HEK293 (cell line): Measurements from ENCODE around the gene HBZ.

ENCODE experiments used
- CTCF ChIA-PET: fragments of 350-600 bp; formaldehyde crosslinking; extraction: SDS; loops from one replicate; lab custom pipeline; 2021; ENCODE audit warnings: antibody characterized with exemption; lab: Yijun Ruan, JAX
- POLR2A ChIA-PET: fragments of 300-600 bp; formaldehyde crosslinking; extraction: SDS; loops from one replicate; lab custom pipeline; 2020; ENCODE audit warnings: antibody characterized with exemption, inconsistent platforms; lab: Yijun Ruan, JAX
- H3K27ac ChIP-seq: fragments of 200-500 bp; sonication (Bioruptor generic); 2 replicates; pipeline ENCODE4 v1.5.1; 2014; ENCODE audit warnings: low read depth, low read length, control low read depth, inconsistent platforms; ENCODE audit errors: extremely low read depth
- H3K36me3 ChIP-seq, 2 experiments: fragments of 200-500 bp in 1 of 2; sonication (Bioruptor generic) in 1 of 2; 1 replicate in 1 of 2; 2 replicates in 1 of 2; pipeline ENCODE4 v1.5.1; 2014 to 2017; ENCODE audit warnings: inconsistent platforms in 2 of 2, low read length in 2 of 2; ENCODE audit not compliant: control insufficient read depth in 2 of 2, insufficient read depth in 1 of 2
- H3K4me1 ChIP-seq: fragments of 200-500 bp; sonication (Bioruptor generic); 2 replicates; pipeline ENCODE4 v1.5.1; 2014; ENCODE audit warnings: mild to moderate bottlenecking, low read length, inconsistent platforms; ENCODE audit not compliant: control insufficient read depth, insufficient read depth
- H3K4me3 ChIP-seq: 2 replicates; pipeline ENCODE4 v1.5.1; 2011; ENCODE audit warnings: low read depth, mild to moderate bottlenecking, control low read depth, low read length, moderate library complexity
- H3K9me3 ChIP-seq: fragments of 200-500 bp; sonication (Bioruptor generic); 2 replicates; pipeline ENCODE4 v1.5.1; 2014; ENCODE audit warnings: low read depth, low read length, inconsistent platforms; ENCODE audit not compliant: control insufficient read depth, insufficient read depth
- PRDM6 ChIP-seq: fragments of 450-650 bp; formaldehyde crosslinking; IDR thresholded peaks from 2 replicates; pipeline ENCODE4 v1.5.1; 2017; ENCODE audit warnings: missing biosample characterization, missing genetic modification characterization
- SALL2 ChIP-seq: fragments of 450-650 bp; formaldehyde crosslinking; IDR thresholded peaks from 2 replicates; pipeline ENCODE4 v1.5.0; 2017; ENCODE audit warnings: missing biosample characterization, mild to moderate bottlenecking, missing genetic modification characterization, borderline replicate concordance
- TCF7L2 ChIP-seq: IDR thresholded peaks from 2 replicates; pipeline ENCODE4 v1.6.1; 2011; ENCODE audit warnings: low read depth, mild to moderate bottlenecking, inconsistent platforms, low read length, moderate library complexity, borderline replicate concordance
- WT1 ChIP-seq: fragments of 450-650 bp; formaldehyde crosslinking; IDR thresholded peaks from 2 replicates; pipeline ENCODE4 v1.5.1; 2016; ENCODE audit warnings: missing biosample characterization, missing genetic modification characterization
- ZEB2 ChIP-seq: fragments of 450-650 bp; formaldehyde crosslinking; IDR thresholded peaks from 2 replicates; pipeline ENCODE4 v1.5.1; 2016; ENCODE audit warnings: missing biosample characterization, missing genetic modification characterization
- ZIC2 ChIP-seq: fragments of 450-650 bp; formaldehyde crosslinking; IDR thresholded peaks from 2 replicates; pipeline ENCODE4 v1.5.1; 2016; ENCODE audit warnings: missing biosample characterization, missing genetic modification characterization
- ZNF114 ChIP-seq: fragments of 450-650 bp; formaldehyde crosslinking; IDR thresholded peaks from 2 replicates; pipeline ENCODE4 v1.5.0; 2017; ENCODE audit warnings: missing biosample characterization, missing genetic modification characterization
- ZNF121 ChIP-seq: fragments of 450-650 bp; formaldehyde crosslinking; IDR thresholded peaks from 2 replicates; pipeline ENCODE4 v1.5.1; 2016; ENCODE audit warnings: missing biosample characterization, missing genetic modification characterization
- ZNF140 ChIP-seq: fragments of 450-650 bp; formaldehyde crosslinking; IDR thresholded peaks from 2 replicates; pipeline ENCODE4 v1.5.1; 2016; ENCODE audit warnings: missing biosample characterization, missing genetic modification characterization
- ZNF16 ChIP-seq: fragments of 450-650 bp; formaldehyde crosslinking; IDR thresholded peaks from 2 replicates; pipeline ENCODE4 v1.5.1; 2016; ENCODE audit warnings: low read depth, missing biosample characterization, missing genetic modification characterization
- ZNF335 ChIP-seq: fragments of 450-650 bp; formaldehyde crosslinking; conservative IDR thresholded peaks from 2 replicates; pipeline ENCODE4 v1.5.1; 2016; ENCODE audit warnings: missing biosample characterization, missing genetic modification characterization
- ZNF394 ChIP-seq: fragments of 450-650 bp; formaldehyde crosslinking; IDR thresholded peaks from 2 replicates; pipeline ENCODE4 v1.5.1; 2016; ENCODE audit warnings: missing biosample characterization, missing genetic modification characterization, mild to moderate bottlenecking, moderate library complexity, borderline replicate concordance
- ZNF398 ChIP-seq: fragments of 450-650 bp; formaldehyde crosslinking; IDR thresholded peaks from 2 replicates; pipeline ENCODE4 v1.5.1; 2017; ENCODE audit warnings: missing biosample characterization, missing genetic modification characterization
- ZNF426 ChIP-seq: fragments of 450-650 bp; formaldehyde crosslinking; IDR thresholded peaks from 2 replicates; pipeline ENCODE4 v1.5.1; 2017; ENCODE audit warnings: missing biosample characterization, missing genetic modification characterization, mild to moderate bottlenecking, inconsistent platforms, moderate library complexity
- ZNF449 ChIP-seq: fragments of 450-650 bp; formaldehyde crosslinking; IDR thresholded peaks from 2 replicates; pipeline ENCODE4 v1.5.1; 2017; ENCODE audit warnings: missing biosample characterization, mild to moderate bottlenecking, missing genetic modification characterization, moderate library complexity
- ZNF501 ChIP-seq: fragments of 450-650 bp; formaldehyde crosslinking; IDR thresholded peaks from 2 replicates; pipeline ENCODE4 v1.5.1; 2016; ENCODE audit warnings: missing biosample characterization, missing genetic modification characterization
- ZNF561 ChIP-seq: fragments of 450-650 bp; IDR thresholded peaks from 2 replicates; pipeline ENCODE4 v1.5.1; 2018; ENCODE audit warnings: missing biosample characterization, missing genetic modification characterization, borderline replicate concordance
- ZNF600 ChIP-seq: fragments of 450-650 bp; formaldehyde crosslinking; IDR thresholded peaks from 2 replicates; pipeline ENCODE4 v1.5.1; 2016; ENCODE audit warnings: missing biosample characterization, missing genetic modification characterization
- ZNF747 ChIP-seq: fragments of 450-650 bp; formaldehyde crosslinking; IDR thresholded peaks from 2 replicates; pipeline ENCODE4 v1.5.1; 2016; ENCODE audit warnings: missing biosample characterization, missing genetic modification characterization

Gene HBZ

GRCh38 chr16:112153-112840 is 40.1 kb upstream of the HBZ start:
- TF ChIP-seq ZNF121 (tag by site-specific recombination) (peak; percentile 40; the same call in 1 of the 2 replicates), PRDM6 (no peak), ZNF600 (peak; percentile 47; the same call in 1 of the 2 replicates)
- TF ChIP-seq, all 188 proteins: peak for 2
- Histone ChIP-seq H3K4me1 (no peaks in the 10 kb centered on the region), H3K36me3 (peaks cover 12 to 60% of the 10 kb centered on the region in 2 experiments; a peak in 2 of 3 replicates), H3K4me3 (no peak overlapping the region), H3K9me3 (no peaks in the 10 kb centered on the region), H3K27ac (no peak overlapping the region)
- ChIA-PET POLR2A (interaction anchor here (0.5 to 0.6 kb wide), 4 partner anchors 125 to 225 kb away, joined by 3 to 6 read pairs (median 4); no protein-coding TSS in a partner anchor), CTCF (interaction anchor here (0.7 to 0.8 kb wide), 3 partner anchors 15 to 167 kb away, joined by 3 to 4 read pairs (median 4); no protein-coding TSS in a partner anchor)

- H3K36me3 ChIP-seq: peaks cover 8 to 57% of the 10 kb centered on the region in 2 experiments; a peak in 2 of 3 replicates
- H3K27ac ChIP-seq: no peak overlapping the region
- TF ChIP-seq ZNF501 (tag by site-specific recombination) (no peak), ZNF449 (tag by site-specific recombination) (no peak), ZEB2 (tag by site-specific recombination) (no peak), ZNF114 (tag by site-specific recombination) (no peak)
- H3K4me3 ChIP-seq: no peak overlapping the region
- H3K9me3 ChIP-seq: no peaks in the 10 kb centered on the region
- no peaks in the 10 kb centered on the region; the same call in 1 of the 2 replicates for H3K4me1 ChIP-seq
- CTCF ChIA-PET: interaction anchor here (1.3 to 1.4 kb wide), 3 partner anchors 8 to 65 kb away, joined by 3 to 7 read pairs (median 3); no protein-coding TSS in a partner anchor
- POLR2A ChIA-PET: no interaction called here
These were observed 38.1 kb upstream of the HBZ start for GRCh38 chr16:114327-114726.

- H3K36me3 ChIP-seq: peaks cover 7 to 47% of the 10 kb centered on the region in 2 experiments; a peak in 2 of 3 replicates
- TF ChIP-seq ZIC2 (tag by site-specific recombination) (peak; percentile 38; the same call in 1 of the 2 replicates), ZNF394 (no peak), ZNF426 (no peak)
- no peak overlapping the region for H3K4me3 ChIP-seq
- H3K4me1 ChIP-seq: no peaks in the 10 kb centered on the region; the same call in 1 of the 2 replicates
- H3K9me3 ChIP-seq: no peaks in the 10 kb centered on the region
- ChIA-PET POLR2A (no interaction called here), CTCF (interaction anchor here (0.7 to 3.1 kb wide), 3 partner anchors 33 to 246 kb away, joined by 3 to 24 read pairs (median 3); no protein-coding TSS in a partner anchor)
- H3K27ac ChIP-seq: no peak overlapping the region
These were observed 36.4 kb upstream of the HBZ start for GRCh38 chr16:116015-116414.

- CTCF ChIA-PET: interaction anchor here (0.6 to 4.5 kb wide), 31 partner anchors 9 to 654 kb away, joined by 3 to 73 read pairs (median 4); partner anchors contain the start of genes HBQ1 and MRPL28
- no peaks in the 10 kb centered on the region for H3K9me3 ChIP-seq
- H3K36me3 ChIP-seq: peaks cover 5 to 34% of the 10 kb centered on the region in 2 experiments; a peak in 2 of 3 replicates
- no peaks in the 10 kb centered on the region; the same call in 1 of the 2 replicates for H3K4me1 ChIP-seq
- POLR2A ChIA-PET: no interaction called here
- no peak overlapping the region for H3K4me3 ChIP-seq
- H3K27ac ChIP-seq: no peak overlapping the region
- TF ChIP-seq TCF7L2 (no peak), ZNF747 (tag by site-specific recombination) (no peak), ZNF16 (tag by site-specific recombination) (no peak), ZNF335 (0 out of 2 replicates have a peak, but pooled peaks have one; percentile 15), ZNF140 (tag by site-specific recombination) (no peak), ZNF398 (tag by site-specific recombination) (0 out of 2 replicates have a peak, but pooled peaks have one; percentile 11), WT1 (tag by site-specific recombination) (no peak), SALL2 (tag by site-specific recombination) (no peak), ZNF561 (tag by site-specific recombination) (peak; percentile 35; the same call in 1 of the 2 replicates)
These were observed 34.8 kb upstream of the HBZ start for GRCh38 chr16:117379-118365.
